HG02938 (cell line): Measurements from ENCODE around the gene IL12B.
"Not testable (repeated sequence)": the region's sequence is repeated elsewhere in the genome, so short reads cannot be mapped to it uniquely, and the experiment has no call there.

Experiments used
- ATAC-seq: cut with Tn5 transposase; IDR thresholded peaks from one replicate; pipeline ENCODE4 v1.9.1; 2021; ENCODE audit warnings: mild to moderate bottlenecking, moderate library complexity; ENCODE audit not compliant: unreplicated experiment

The IL12B gene

DNA sequence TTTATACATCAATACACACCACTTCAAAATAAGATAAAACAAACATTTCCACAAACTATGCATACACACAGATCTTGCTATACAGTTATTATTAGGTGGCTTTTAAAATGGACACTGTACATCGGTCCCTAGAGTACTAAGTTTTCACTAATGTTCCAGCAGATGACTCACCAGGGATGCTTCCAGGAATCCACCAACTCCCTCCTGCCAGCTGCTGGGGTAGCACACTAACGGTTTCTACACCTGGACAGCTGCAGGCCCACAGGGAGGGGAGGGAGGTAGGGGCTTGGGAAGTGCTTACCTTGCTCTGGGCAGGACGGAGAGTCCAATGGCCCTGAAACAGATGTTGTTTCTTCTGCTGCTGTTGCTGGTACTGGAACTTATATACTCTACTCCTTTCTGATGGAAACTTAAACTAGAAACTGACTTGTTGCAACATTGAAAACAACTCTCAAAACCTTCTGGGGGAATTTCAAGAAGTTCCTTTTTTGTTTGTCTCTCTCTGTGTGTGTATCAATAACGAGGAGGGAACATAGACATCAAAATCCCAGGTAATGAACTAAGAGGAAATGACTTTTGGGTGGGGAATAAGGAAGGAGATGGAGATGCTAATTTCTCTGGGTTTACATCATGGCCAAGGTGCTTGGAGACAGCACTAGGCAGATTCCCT, at the start of gene IL12B:
Gene IL12B (minus strand): TSS at position 357 of the 670 bp plus-strand sequence. CDS start 3,705 bp downstream, outside the sequence.
- no peak for ATAC-seq

DNA sequence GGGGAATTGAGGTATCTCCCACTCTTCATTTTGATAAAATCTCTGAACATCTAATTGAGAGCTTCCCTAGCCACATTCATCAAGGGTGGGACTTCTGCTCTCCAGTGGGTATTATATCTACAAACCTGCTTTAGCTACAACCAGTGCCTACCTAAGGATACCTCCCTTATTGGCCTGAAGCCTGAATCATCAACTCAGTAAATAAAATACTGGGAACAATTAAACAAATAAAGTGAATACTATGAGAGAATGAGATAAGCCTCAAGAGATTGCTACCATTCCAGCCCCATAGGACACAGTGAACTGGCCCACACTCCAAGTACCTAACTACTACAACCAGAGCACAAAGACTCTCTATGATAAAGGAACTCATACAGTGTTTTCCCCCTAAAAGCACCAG, 47.4 kb upstream of the IL12B start:
- ATAC-seq = no peak

DNA sequence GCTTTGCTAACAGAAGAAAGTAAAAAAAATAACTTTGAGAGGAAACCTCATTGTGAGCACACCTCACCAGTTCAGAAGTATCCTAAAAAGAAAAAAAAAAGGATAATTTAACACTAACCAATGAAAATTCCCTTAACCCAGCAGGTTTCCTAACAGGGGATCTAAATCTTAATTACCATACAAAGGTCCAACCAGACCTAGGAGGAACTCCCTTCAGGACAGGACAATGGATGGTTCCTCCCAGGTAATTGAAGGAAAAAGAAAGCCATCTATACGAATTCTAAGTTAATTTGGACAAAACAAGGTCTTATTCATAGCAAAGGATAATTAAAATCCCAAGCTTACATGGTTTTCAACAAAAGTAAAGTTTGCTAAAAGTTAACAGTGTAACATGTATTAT, 37.6 kb upstream of the IL12B start:
- ATAC-seq = not testable (repeated sequence)

DNA sequence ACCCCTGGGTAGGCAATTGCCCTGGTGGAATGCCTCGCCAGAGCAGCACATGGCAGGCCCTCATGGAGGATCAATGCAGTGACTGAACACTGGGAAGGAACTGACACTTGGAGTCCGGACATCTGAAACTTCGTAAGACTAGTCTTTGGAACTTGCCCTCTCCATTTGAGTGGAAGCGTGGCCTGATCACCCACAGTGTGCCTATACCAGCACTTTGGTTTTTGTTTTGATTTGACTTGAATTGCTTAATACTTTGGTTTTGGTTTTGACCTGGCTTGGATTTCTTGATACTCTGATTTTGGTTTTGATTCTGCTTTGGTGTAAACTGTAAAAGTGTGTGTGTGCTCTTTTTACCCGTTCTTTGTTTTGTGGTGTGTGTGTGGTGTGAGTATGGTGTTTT, 36.5 kb upstream of the IL12B start:
- not testable (repeated sequence) for ATAC-seq

DNA sequence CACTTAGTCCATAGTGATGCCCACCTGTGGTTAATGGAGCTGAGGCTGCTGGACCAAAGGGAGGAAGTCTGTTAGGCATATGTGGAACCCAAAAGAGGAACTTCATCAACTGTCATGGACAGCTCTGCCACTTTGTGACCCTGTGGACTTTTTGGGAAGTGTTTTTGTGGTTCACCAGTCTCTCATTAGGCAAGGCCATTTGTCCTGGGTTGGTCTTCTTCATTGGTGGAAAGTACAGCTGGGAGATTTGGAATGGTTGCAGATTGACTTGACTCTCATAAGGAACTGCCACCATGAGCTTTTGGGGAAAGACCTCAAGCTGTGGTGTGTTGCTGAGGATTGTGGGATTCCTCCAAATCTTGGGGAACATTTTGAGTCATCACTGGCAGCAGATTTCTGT, 31.9 kb upstream of the IL12B start:
- no peak for ATAC-seq

DNA sequence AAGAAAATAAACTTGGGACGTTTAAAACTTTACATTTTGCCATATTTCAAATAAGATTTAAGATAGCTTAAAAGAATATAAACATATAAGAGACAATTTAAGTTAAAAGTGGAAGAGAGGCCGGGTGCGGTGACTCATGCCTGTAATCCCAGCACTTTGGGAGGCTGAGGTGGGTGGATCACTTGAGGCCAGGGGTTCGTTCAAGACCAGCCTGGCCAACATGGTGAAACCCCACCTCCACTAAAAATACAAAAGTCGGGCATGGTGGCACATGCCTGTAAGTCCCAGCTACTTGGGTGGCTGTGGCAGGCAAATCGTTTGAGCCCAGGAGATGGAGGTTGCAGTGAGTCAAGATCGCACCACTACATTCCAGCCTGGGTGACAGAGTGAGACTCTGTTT, 29.6 kb upstream of the IL12B start:
- not testable (repeated sequence) for ATAC-seq

DNA sequence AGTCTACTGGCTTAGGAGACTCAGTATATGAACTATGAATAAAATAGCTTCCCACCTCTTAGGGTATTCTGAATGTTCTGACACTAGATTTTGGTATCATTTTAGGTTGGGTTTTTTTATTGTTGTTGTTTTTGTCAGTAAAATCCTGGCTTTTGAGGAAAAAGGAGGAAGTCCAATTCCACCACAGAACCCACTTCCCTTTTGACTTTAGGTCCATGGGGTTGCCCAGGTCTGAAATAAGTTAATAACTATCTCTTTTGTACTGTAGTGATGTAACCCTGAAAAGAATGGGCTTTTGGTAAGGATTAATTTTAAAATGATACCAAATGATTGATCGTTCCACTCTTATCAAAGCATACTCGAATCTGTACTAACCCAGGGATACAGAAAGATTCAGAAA, 29.1 kb upstream of the IL12B start:
- ATAC-seq = no peak

DNA sequence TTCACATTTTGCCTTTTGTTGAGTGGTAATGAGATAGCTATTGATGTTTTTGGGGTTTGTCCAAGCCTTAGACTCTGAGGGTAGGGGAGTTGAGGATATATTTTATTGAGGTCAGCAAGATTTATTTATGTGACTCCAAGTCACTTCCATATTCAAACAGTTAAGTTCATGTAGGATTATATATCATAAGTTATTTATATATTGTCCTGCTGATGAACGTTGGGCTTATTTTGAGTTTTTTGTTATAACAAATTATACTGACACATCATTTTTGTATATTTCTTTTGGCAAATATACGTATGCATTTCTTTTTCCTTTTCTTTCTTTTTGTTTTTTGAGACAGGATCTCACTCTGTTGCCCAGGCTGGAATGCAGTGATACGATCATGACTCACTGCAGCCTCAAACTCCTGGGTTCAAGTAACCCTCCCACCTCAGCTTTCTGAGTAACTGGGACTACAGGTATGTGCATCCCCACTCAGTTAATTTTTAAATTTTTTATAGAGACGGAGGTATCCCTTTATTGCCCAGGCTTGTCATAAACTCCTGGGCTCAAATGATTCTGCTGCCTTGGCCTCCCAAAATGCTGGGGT, 23.5 kb upstream of the IL12B start:
- ATAC-seq = no peak

DNA sequence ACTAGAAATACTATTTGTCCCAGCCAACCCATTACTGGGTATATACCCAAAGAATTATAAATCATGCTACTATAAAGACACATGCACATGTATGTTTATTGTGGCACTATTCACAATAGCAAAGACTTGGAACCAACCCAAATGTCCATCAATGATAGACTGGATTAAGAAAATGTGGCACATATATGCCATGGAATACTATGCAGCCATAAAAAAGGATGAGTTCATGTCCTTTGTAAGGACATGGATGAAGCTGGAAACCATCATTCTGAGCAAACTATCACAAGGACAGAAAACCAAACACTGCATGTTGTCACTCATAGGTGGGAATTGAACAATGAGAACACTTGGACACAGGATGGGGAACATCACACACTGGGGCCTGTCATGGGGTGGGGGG, 20.4 kb upstream of the IL12B start:
- ATAC-seq = not testable (repeated sequence)

DNA sequence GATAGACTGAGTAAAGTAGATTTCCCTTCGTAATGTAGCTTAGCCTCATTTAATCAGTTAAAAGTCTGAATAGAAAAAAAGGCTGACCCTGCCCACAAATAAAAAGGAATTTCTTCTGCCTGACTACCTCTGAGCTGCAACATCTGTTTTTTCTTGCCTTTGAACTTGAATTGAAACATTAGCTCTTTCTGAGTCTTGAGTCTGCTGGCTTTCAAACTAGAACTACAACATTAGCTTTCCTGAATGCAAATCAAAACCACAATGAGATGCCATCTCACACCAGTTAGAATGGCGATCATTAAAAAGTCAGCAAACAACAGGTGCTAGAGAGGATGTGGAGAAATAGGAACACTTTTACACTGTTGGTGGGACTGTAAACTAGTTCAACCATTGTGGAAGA, 19.9 kb upstream of the IL12B start:
- ATAC-seq = not testable (repeated sequence)

DNA sequence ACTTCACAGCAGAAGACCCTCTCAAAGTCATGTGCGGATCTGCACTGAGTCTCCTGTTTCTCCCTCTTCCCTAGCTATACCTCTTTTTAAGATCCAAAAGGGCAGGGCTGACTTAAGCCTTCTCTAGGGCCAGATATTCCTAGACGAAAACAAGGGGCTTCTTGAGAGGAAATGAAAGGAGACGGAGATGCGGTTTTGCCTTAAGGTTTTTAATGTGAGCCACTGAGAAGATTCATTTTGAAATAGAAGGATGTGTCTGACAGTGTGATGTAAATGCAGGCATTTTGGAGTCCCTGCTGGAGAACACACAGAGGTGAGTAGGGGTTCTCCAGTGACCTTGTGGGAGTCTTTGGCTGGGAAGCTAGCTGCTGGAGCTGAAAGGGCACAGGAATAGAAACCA, 15.6 kb upstream of the IL12B start:
- ATAC-seq = no peak

DNA sequence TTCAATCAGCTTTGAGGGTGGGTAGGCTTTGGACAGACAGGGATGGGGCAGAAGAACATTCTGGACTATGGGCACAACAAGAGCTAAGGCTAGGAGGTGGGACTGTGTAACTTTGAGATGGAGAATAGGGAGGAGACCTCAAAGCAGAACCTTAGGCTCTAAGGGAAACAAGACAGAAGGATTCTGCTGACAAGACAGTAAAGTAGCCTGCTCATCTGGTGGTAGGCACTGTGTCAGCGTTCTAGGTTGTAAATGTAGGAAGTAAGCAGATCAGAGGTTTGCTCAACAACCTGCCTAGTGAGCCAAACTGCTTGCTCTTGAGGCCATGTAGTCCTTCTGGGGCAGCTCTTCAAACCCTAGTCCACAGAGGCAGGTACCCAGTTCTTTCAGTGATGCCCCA, 15.0 kb upstream of the IL12B start:
- no peak for ATAC-seq

DNA sequence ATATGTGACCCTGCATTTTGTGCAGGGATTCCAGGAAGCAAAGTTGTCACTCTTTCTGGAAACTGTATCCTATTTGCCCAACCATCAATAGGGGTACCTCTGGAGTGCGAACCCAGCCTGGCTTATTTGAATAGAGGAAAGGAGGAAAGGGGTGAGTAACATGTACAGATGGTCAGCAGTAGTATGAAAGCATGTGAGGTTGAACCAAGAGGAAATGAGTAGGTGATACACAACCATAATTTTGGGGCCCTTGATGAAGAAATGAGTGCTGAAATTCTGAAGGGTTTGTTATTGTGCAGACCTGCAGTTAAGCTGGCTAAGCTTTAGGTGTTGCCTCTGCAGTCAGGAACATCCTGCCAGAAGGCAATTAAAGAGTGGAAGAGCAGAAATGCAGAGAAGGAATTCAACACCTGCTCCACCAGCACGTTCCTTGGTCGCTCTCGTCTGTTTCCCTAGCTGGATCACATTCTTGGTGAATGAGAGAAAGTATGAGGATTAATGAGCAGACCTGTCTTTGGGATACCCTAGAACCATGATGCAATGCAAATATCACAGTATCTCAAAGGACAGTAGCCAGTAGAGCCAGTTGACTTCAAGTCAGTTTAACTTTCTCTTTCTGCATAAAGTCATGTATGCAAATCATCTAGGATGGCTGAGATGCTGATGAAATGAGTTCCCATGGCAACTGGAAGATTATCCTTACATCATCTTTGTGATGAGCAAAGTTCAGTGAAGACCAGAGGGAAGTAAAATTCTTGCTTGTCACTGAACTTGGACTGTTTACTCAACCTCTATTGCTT, 13.2 kb upstream of the IL12B start:
- ATAC-seq = peak; percentile 44

DNA sequence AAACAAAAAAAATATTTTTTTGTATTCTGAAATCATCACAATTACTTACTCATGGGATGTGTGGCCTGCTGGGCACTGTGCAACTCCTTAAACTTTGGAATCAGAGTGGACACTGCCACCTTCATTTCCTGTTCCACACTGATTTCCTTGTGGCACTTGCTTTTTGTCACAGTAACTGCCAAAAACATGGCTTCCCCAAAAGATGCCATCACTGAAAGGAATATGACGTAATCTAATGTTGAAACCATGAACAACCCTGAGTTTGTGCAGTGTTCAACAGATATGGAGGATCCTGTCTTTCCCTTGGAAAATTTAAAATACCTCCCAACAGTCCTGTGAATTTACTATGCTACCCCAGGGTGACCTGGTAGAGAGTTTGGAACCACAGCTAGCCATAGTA, 12.6 kb upstream of the IL12B start:
- no peak for ATAC-seq

DNA sequence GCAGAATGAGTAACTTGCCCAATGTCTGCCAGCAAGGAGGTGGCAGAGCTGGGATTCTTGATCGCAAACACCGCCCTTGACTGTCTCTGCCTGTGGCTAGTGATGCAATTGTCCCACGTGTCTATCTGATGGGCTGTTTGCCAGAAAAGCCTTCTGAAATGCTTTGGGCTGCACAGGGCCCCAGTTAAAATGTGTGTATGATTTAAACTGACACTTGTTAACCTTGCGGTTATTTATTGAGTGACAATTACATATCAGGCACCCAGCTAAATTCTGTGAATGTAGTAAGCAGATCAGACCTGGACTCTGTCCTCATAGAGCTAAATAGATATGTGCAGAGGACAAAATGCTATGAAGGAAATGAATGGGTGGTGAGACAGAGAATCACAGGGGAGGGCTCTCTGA, 11.6 kb upstream of the IL12B start:
- ATAC-seq = no peak

DNA sequence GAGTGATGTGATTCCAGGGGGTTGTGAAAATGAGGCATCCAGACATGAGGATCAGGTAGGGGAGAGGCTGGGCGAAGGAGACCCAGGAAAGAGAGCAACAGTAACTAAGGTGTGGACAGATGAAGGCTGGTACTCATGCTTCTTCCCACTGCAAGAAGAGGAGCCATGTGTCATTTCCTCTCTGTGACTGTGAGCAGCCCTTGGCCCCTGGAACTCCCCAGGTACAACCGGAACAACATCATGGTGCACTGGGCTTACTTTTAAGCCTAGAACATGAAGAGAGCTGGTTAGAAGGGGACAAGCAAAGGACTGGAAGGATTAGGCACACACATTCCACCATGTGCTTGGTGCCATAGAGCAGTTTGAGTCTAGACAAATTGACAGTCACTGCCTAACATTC, 10.9 kb upstream of the IL12B start:
- ATAC-seq = no peak

DNA sequence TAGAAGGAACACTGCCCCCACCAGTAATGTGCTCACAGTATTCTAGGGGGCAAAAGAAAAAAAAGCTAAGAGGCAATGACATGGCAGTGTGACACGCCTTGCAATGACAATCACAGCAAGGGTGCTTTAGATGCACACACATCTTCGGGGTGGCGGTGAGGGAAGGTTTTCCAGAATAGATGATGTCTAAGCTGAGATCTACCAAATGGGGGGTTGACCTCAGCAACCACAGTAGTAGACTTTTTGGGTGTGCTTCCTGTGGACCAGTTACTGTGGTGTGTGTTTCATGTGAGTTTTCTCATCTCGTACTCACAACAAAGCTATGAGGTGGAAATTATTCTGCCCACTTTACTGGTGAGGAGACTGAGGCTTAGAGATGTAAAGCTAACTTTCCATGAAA, 10.2 kb upstream of the IL12B start:
- no peak for ATAC-seq

DNA sequence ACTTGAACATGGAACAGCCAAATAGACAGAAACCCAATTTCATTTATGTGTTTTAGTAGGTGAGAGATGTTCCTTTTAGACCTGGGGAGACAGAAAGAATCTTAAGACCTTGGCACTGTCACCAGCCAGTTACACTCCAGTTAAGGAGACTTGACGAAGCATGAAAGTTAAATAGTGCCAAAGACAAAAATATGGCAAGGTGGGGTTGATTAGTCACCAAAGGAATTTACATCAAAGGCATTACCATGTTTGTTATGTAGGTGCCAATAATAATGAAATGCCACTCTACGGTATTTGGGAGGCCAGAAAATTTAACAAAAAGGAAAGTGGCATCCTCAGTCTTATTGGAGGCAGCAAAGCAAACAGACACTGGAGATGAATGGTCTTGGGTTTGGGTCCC, 9.2 kb upstream of the IL12B start:
- no peak for ATAC-seq

DNA sequence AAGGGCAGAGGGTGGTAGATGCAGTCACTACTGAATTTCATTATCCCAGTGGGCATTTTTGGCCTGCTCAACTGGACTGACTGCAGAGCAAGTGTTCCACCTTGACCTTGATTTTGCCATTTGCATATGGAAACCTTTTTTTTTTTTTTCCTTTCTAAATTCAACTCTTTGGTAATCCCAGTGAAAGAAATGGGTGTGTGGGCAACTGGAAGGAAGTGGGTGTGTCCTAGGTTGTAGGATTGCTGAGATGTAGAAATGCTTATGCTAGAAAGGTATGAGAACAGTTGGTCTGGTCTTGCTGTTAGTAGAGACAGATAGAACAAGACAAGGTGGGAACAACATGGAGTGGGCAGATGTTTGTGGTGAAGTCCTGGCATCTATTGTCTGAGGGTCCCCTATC, 7.8 kb upstream of the IL12B start:
- no peak for ATAC-seq

DNA sequence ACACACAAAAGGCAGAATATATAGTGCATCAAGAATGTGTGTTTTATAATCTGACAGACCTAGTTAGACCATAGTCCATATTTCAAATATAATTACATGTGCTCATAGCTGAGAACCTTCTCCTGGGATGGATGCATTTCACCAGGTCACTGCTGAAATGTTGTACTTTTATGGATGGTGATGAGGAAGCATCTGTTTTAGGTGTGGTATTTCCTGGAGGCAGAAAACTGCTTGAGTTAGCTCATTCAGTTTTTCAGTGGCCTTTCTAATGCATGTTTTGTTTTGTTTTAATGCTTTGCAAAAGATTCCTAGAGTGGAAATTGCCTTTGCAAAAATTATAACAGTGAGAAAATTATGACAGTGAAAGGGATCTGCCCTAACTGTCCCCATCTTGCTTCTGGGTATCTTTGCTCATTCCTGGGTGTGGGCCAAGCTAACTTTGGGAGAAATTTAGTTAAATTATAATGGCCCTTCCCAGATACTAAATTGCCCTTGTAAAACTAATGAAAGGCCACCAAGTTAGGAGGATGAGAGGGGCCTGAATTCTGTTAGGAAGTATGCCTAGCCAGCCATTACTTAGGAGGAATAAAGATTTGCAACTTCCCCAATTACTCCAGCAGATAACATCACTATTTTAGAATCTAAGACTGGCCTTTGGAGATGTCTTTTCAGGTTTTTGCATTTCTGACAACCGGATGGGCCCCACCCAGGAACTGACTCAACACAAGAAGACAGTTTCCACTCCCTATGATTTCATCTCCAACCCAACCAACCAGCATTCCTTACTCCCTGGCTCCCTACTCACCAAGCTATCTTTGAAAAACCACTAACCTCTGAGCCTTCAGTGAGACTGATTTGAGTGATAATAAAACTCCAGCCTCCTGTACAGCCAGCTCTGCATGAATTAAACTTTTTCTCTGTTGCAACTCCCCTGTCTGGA, 7.0 kb upstream of the IL12B start:
- no peak for ATAC-seq

DNA sequence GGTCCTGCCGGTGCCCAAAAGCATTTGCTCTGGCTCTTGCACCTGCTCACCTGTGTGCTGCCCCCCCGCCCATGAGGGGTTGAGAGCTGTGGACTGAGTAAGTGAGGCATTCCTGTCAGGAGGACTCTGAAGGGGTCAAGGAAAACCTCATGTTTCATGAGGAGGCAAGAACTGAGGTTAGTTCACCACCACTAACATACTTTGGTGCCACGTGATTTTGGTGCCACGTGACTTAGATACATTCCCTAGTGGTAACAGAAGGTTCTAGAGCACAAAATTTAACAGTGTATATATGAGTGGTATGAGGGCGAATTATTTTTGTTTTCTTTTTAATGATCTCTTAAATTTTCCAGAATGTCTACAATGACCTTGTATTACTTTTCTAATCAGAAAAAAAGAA, 6.3 kb upstream of the IL12B start:
- ATAC-seq = no peak
